Measurements from ENCODE around the gene SYTL2.

The SYTL2 gene

GRCh38 chr11:85759915-85760314 lies 51.0 kb downstream of the SYTL2 start:
- DNase-seq: no peak

- peak; percentile 46 for DNase-seq
These were observed 52.4 kb downstream of the SYTL2 start for GRCh38 chr11:85758480-85759039.

GRCh38 chr11:85758026-85758425 lies 52.9 kb downstream of the SYTL2 start:
- no peak for DNase-seq

GRCh38 chr11:85756401-85757200 lies 54.3 kb downstream of the SYTL2 start:
- no peak for DNase-seq

GRCh38 chr11:85755701-85756100 lies 55.2 kb downstream of the SYTL2 start:
- DNase-seq: no peak

- DNase-seq: no peak
These were observed 55.7 kb downstream of the SYTL2 start for GRCh38 chr11:85755285-85755684.

GRCh38 chr11:85752890-85753581 lies 57.9 kb downstream of the SYTL2 start:
- DNase-seq: peak; percentile 93

GRCh38 chr11:85752201-85752889 lies 58.6 kb downstream of the SYTL2 start:
- peak; percentile 17 for DNase-seq

GRCh38 chr11:85751724-85752123 lies 59.2 kb downstream of the SYTL2 start:
- no peak for DNase-seq

- peak; percentile 38 for DNase-seq
These were observed 60.3 kb downstream of the SYTL2 start for GRCh38 chr11:85750646-85751045.

- peak; percentile 40 for DNase-seq
These were observed 61.1 kb downstream of the SYTL2 start for GRCh38 chr11:85749884-85750283.

GRCh38 chr11:85749287-85749834 lies 61.6 kb downstream of the SYTL2 start:
- DNase-seq: no peak

GRCh38 chr11:85748455-85748891 lies 62.5 kb downstream of the SYTL2 start:
- DNase-seq: no peak

- no peak for DNase-seq
These were observed 64.3 kb downstream of the SYTL2 start for GRCh38 chr11:85746670-85747069.

- DNase-seq: no peak
These were observed 65.3 kb downstream of the SYTL2 start for GRCh38 chr11:85745626-85746025.

- DNase-seq: no peak
These were observed 68.1 kb downstream of the SYTL2 start for GRCh38 chr11:85742873-85743275.

GRCh38 chr11:85742348-85742747 lies 68.6 kb downstream of the SYTL2 start:
- no peak for DNase-seq

GRCh38 chr11:85740481-85741400 lies 70.2 kb downstream of the SYTL2 start:
- DNase-seq: no peak

- DNase-seq: no peak
These were observed 73.2 kb downstream of the SYTL2 start for GRCh38 chr11:85737738-85738137.

GRCh38 chr11:85735876-85736460 lies 75.0 kb downstream of the SYTL2 start:
- DNase-seq: no peak

- DNase-seq: no peak
These were observed 78.0 kb downstream of the SYTL2 start for GRCh38 chr11:85732965-85733364.

GRCh38 chr11:85726381-85726780 lies 84.6 kb downstream of the SYTL2 start:
- DNase-seq: no peak
